HG02642 (cell line): Measurements from ENCODE around the gene PDHX.
"Not testable (repeated sequence)": the region's sequence is repeated elsewhere in the genome, so short reads cannot be mapped to it uniquely, and the experiment has no call there.

Experiments used
- ATAC-seq: cut with Tn5 transposase; IDR thresholded peaks from one replicate; pipeline ENCODE4 v1.9.1; 2021; ENCODE audit warnings: mild to moderate bottlenecking; ENCODE audit not compliant: unreplicated experiment, poor library complexity

The PDHX gene

GRCh38 chr11:34916015-34916842 lies at the start of gene PDHX, which contains the start of gene APIP:
Gene PDHX, plus strand, starts transcription at chr11:34916618. Its CDS starts 38 bp downstream, at chr11:34916656.
Gene APIP, minus strand, starts transcription at chr11:34916379. Its CDS starts 95 bp downstream, at chr11:34916284.
- ATAC-seq: peak; percentile 89

- ATAC-seq: no peak
Observed at GRCh38 chr11:34869425-34869824, 47.0 kb upstream of the PDHX start.

GRCh38 chr11:34870548-34871196 lies 45.7 kb upstream of the PDHX start:
- ATAC-seq: no peak

- no peak for ATAC-seq
Observed at GRCh38 chr11:34874202-34874601, 42.2 kb upstream of the PDHX start.

- ATAC-seq: no peak
Observed at GRCh38 chr11:34877375-34877975, 38.9 kb upstream of the PDHX start.

- ATAC-seq: no peak
Observed at GRCh38 chr11:34881900-34882299, 34.5 kb upstream of the PDHX start.

GRCh38 chr11:34886609-34887008 lies 29.8 kb upstream of the PDHX start:
- ATAC-seq: no peak

GRCh38 chr11:34887260-34887659 lies 29.2 kb upstream of the PDHX start:
- no peak for ATAC-seq

- no peak for ATAC-seq
Observed at GRCh38 chr11:34890089-34890488, 26.3 kb upstream of the PDHX start.

GRCh38 chr11:34890812-34891211 lies 25.6 kb upstream of the PDHX start:
- ATAC-seq: no peak

GRCh38 chr11:34891611-34892010 lies 24.8 kb upstream of the PDHX start:
- no peak for ATAC-seq

GRCh38 chr11:34893416-34893815 lies 23.0 kb upstream of the PDHX start:
- ATAC-seq: no peak

- ATAC-seq: not testable (repeated sequence)
Observed at GRCh38 chr11:34896191-34896590, 20.2 kb upstream of the PDHX start.

- ATAC-seq: no peak
Observed at GRCh38 chr11:34897171-34897870, 19.1 kb upstream of the PDHX start.

- ATAC-seq: no peak
Observed at GRCh38 chr11:34898474-34898873, 17.9 kb upstream of the PDHX start.

- no peak for ATAC-seq
Observed at GRCh38 chr11:34899633-34900016, 16.8 kb upstream of the PDHX start.

- ATAC-seq: no peak
Observed at GRCh38 chr11:34904421-34904955, 11.9 kb upstream of the PDHX start.

GRCh38 chr11:34905666-34906065 lies 10.8 kb upstream of the PDHX start:
- ATAC-seq: no peak

- ATAC-seq: no peak
Observed at GRCh38 chr11:34907934-34908593, 8.4 kb upstream of the PDHX start.

- no peak for ATAC-seq
Observed at GRCh38 chr11:34909415-34909814, 7.0 kb upstream of the PDHX start.
